SJCRH30 (cell line): ENCODE results near the gene PCDHB16. TPM values are rescaled to one million over a fixed set of nuclear protein-coding genes. Genes with fewer than 3 reads are reported as not detected.

ENCODE experiments used
- total RNA-seq: library from RNA; depleted of rRNA; stranded (reverse); fragments of >200 nt; shearing (Covaris generic); gene quantifications from 2 replicates; pipeline ENCODE4 v1.2.3, GENCODE V29; 2014; rRNA removed

The PCDHB16 gene
- total RNA-seq, 1 experiment from 2014 or later, result 6.8 TPM

Other genes starting within 250 kb of the PCDHB16 start
- 0.08 TPM in 1 of 2 replicates, not detected in the other for gene PCDHAC2, start 215.9 kb upstream of the PCDHB16 start, total RNA-seq
- not detected in 2 replicates for gene PCDHB1, start 131.0 kb upstream of the PCDHB16 start, total RNA-seq
- gene PCDHB2, start 87.8 kb upstream of the PCDHB16 start, total RNA-seq, result 24.4 and 24.6 TPM in 2 replicates
- 1.3 and 1.6 TPM in 2 replicates for gene PCDHB3, start 81.9 kb upstream of the PCDHB16 start, total RNA-seq
- 0.25 and 0.42 TPM in 2 replicates for gene PCDHB4, start 60.6 kb upstream of the PCDHB16 start, total RNA-seq
- 20.4 and 23.8 TPM in 2 replicates for gene PCDHB5, start 47.2 kb upstream of the PCDHB16 start, total RNA-seq
- 0.15 and 0.26 TPM in 2 replicates for gene PCDHB6, start 32.3 kb upstream of the PCDHB16 start, total RNA-seq
- 1.1 and 1.3 TPM in 2 replicates for gene PCDHB7, start 9.7 kb upstream of the PCDHB16 start, total RNA-seq
- 17.8 and 18.6 TPM in 2 replicates for gene PCDHB8, start 4.6 kb upstream of the PCDHB16 start, total RNA-seq
- gene PCDHB9, start 4.8 kb downstream of the PCDHB16 start, total RNA-seq, result 4.9 and 5.1 TPM in 2 replicates
- 9.7 and 9.8 TPM in 2 replicates for gene PCDHB10, start 10.0 kb downstream of the PCDHB16 start, total RNA-seq
- gene PCDHB11, start 17.2 kb downstream of the PCDHB16 start, total RNA-seq, result 8.9 and 9.8 TPM in 2 replicates
- gene PCDHB12, start 26.3 kb downstream of the PCDHB16 start, total RNA-seq, result 4.5 and 4.7 TPM in 2 replicates
- gene PCDHB13, start 31.5 kb downstream of the PCDHB16 start, total RNA-seq, result 3.0 and 3.2 TPM in 2 replicates
- gene PCDHB14, start 41.0 kb downstream of the PCDHB16 start, total RNA-seq, result 10.9 and 11.2 TPM in 2 replicates
- 0.86 and 0.91 TPM in 2 replicates for gene PCDHB15, start 63.0 kb downstream of the PCDHB16 start, total RNA-seq
- gene SLC25A2, start 121.7 kb downstream of the PCDHB16 start, total RNA-seq, result 0.08 TPM in 1 of 2 replicates, not detected in the other
- 115 and 130 TPM in 2 replicates for gene TAF7, start 138.4 kb downstream of the PCDHB16 start, total RNA-seq
- gene PCDHGA1, start 148.1 kb downstream of the PCDHB16 start, total RNA-seq, result 3.5 and 3.6 TPM in 2 replicates
- gene PCDHGA2, start 156.4 kb downstream of the PCDHB16 start, total RNA-seq, result 0.71 and 1.0 TPM in 2 replicates
- gene PCDHGA3, start 161.4 kb downstream of the PCDHB16 start, total RNA-seq, result 0.56 and 0.67 TPM in 2 replicates
- gene PCDHGB1, start 167.7 kb downstream of the PCDHB16 start, total RNA-seq, result 21.1 and 23.4 TPM in 2 replicates
- gene PCDHGA4, start 172.6 kb downstream of the PCDHB16 start, total RNA-seq, result 12.9 and 14.7 TPM in 2 replicates
- gene PCDHGB2, start 177.6 kb downstream of the PCDHB16 start, total RNA-seq, result 8.9 and 9.8 TPM in 2 replicates
- 4.7 and 6.9 TPM in 2 replicates for gene PCDHGA5, start 181.8 kb downstream of the PCDHB16 start, total RNA-seq
- 5.2 and 7.4 TPM in 2 replicates for gene PCDHGB3, start 187.9 kb downstream of the PCDHB16 start, total RNA-seq
- gene PCDHGA6, start 191.5 kb downstream of the PCDHB16 start, total RNA-seq, result 4.9 and 5.8 TPM in 2 replicates
- gene PCDHGA7, start 200.4 kb downstream of the PCDHB16 start, total RNA-seq, result 3.6 and 4.7 TPM in 2 replicates
- 1.7 and 3.1 TPM in 2 replicates for gene PCDHGB4, start 205.3 kb downstream of the PCDHB16 start, total RNA-seq
- 3.3 and 3.4 TPM in 2 replicates for gene PCDHGA8, start 210.2 kb downstream of the PCDHB16 start, total RNA-seq
- gene PCDHGB5, start 215.6 kb downstream of the PCDHB16 start, total RNA-seq, result 1.6 and 2.2 TPM in 2 replicates
- gene PCDHGA9, start 220.4 kb downstream of the PCDHB16 start, total RNA-seq, result 1.8 and 2.3 TPM in 2 replicates
- 1.4 and 2.6 TPM in 2 replicates for gene PCDHGB6, start 225.6 kb downstream of the PCDHB16 start, total RNA-seq
- 1.3 and 1.6 TPM in 2 replicates for gene PCDHGA10, start 230.6 kb downstream of the PCDHB16 start, total RNA-seq
- gene PCDHGB7, start 235.3 kb downstream of the PCDHB16 start, total RNA-seq, result 0.91 and 1.8 TPM in 2 replicates
- gene PCDHGA11, start 238.7 kb downstream of the PCDHB16 start, total RNA-seq, result 1.3 and 1.4 TPM in 2 replicates
- 1.2 and 1.4 TPM in 2 replicates for gene PCDHGA12, start 248.1 kb downstream of the PCDHB16 start, total RNA-seq